Measurements from ENCODE around the gene SLC9A9. TPM values are rescaled to one million over a fixed set of nuclear protein-coding genes. Genes with fewer than 3 reads are reported as not detected.

SLC9A9 gene
- total and polyA plus RNA-seq, 10 of the 15 experiments (the other 5 are each of a cell fraction or from before 2014, with no cell fraction given): 3.5 to 14.2 (median 9.3) TPM

GRCh38 chr3:143865302-143865701 is 17.0 kb upstream of the SLC9A9 start (continued):
- TF ChIP-seq CUX1 (IDR thresholded peaks at IDR 0.05; ENCODE audit: insufficient replicate concordance, low read depth, low read length) (no peak), MTA3 (IDR thresholded peaks at IDR 0.05; ENCODE audit: borderline replicate concordance, low read length) (no peak), IRF4 (IDR thresholded peaks at IDR 0.05; ENCODE audit: low read depth, low read length) (no peak), TAF1 (IDR thresholded peaks at IDR 0.05; ENCODE audit: borderline replicate concordance, low read depth, low read length) (no peak), SREBF1 (IDR thresholded peaks at IDR 0.05; ENCODE audit: low read length) (no peak), ZBTB11 (CRISPR knock-in tag; IDR thresholded peaks at IDR 0.05) (no peak)
